Neural cell (in vitro differentiated cells): ENCODE data around the gene LPCAT1. TPM values are rescaled to one million over a fixed set of nuclear protein-coding genes. Genes with fewer than 3 reads are reported as not detected.

Experiments used
- H2AFZ ChIP-seq: fragments of 200-600, 300-800 bp; sonication (generic), shearing (Covaris generic); 2 replicates; pipeline ENCODE4 v1.6.0; 2014; ENCODE audit warnings: low read depth, mild to moderate bottlenecking, antibody characterized with exemption, low read length, moderate library complexity
- H3F3A ChIP-seq: fragments of 200-600 bp; shearing (Covaris generic); 2 replicates; pipeline ENCODE4 v1.6.1; 2016; ENCODE audit warnings: mild to moderate bottlenecking, moderate library complexity, mixed read lengths, antibody characterized with exemption, low read length; ENCODE audit not compliant: insufficient read depth, poor library complexity, severe bottlenecking
- H3K27ac ChIP-seq: fragments of 200-600, 300-800 bp; sonication (generic), shearing (Covaris generic); 2 replicates; pipeline ENCODE4 v1.5.1; 2014; ENCODE audit warnings: mild to moderate bottlenecking, low read length, moderate library complexity
- H3K27me3 ChIP-seq: fragments of 300-800, 200-600 bp; sonication (generic), shearing (Covaris generic); 2 replicates; pipeline ENCODE4 v1.6.0; 2014; ENCODE audit warnings: mild to moderate bottlenecking, low read depth, low read length, moderate library complexity; ENCODE audit not compliant: insufficient read depth
- H3K36me3 ChIP-seq: fragments of 300-800, 200-600 bp; sonication (generic), shearing (Covaris generic); 2 replicates; pipeline ENCODE4 v1.5.1; 2014; ENCODE audit warnings: mild to moderate bottlenecking, antibody characterized with exemption, low read length, moderate library complexity; ENCODE audit not compliant: insufficient read depth
- H3K4me2 ChIP-seq: fragments of 300-800, 200-600 bp; sonication (generic), shearing (Covaris generic); 2 replicates; pipeline ENCODE4 v1.6.0; 2014; ENCODE audit warnings: mild to moderate bottlenecking, low read length
- H3K4me3 ChIP-seq: fragments of 300-800, 200-600 bp; sonication (generic), shearing (Covaris generic); 2 replicates; pipeline ENCODE4 v1.5.1; 2014; ENCODE audit warnings: mild to moderate bottlenecking, low read length, moderate library complexity
- H3K79me2 ChIP-seq: fragments of 200-600 bp; shearing (Covaris generic); replicated peaks from 2 replicates; pipeline ENCODE4 v1.6.0; 2014; ENCODE audit warnings: mild to moderate bottlenecking, low read length, moderate library complexity; ENCODE audit not compliant: insufficient read depth
- H3K9ac ChIP-seq: fragments of 300-800, 200-600 bp; sonication (generic), shearing (Covaris generic); 2 replicates; pipeline ENCODE4 v1.6.1; 2016; ENCODE audit warnings: mild to moderate bottlenecking, low read length, mixed read lengths
- H3K9me2 ChIP-seq: fragments of 200-600 bp; shearing (Covaris generic); 2 replicates; pipeline ENCODE4 v1.6.1; 2016; ENCODE audit warnings: mild to moderate bottlenecking, low read length, mixed read lengths; ENCODE audit not compliant: insufficient read depth
- H3K9me3 ChIP-seq: fragments of 200-600, 300-800 bp; sonication (generic), shearing (Covaris generic); 2 replicates; pipeline ENCODE4 v1.6.1; 2016; ENCODE audit warnings: mild to moderate bottlenecking, mixed run types, low read length, moderate library complexity, mixed read lengths
- H4K20me1 ChIP-seq: fragments of 200-600 bp; shearing (Covaris generic); 2 replicates; pipeline ENCODE4 v1.6.1; 2016; ENCODE audit warnings: mild to moderate bottlenecking, mixed run types; ENCODE audit not compliant: insufficient read depth
- CTCF ChIP-seq: fragments of 450-650 bp; IDR thresholded peaks from 2 replicates; pipeline ENCODE4 v1.5.1; 2014; ENCODE audit warnings: antibody characterized with exemption, mild to moderate bottlenecking, moderate library complexity; ENCODE audit not compliant: poor library complexity, severe bottlenecking
- EP300 ChIP-seq: fragments of 450-650 bp; conservative IDR thresholded peaks from 2 replicates; pipeline ENCODE4 v1.6.1; 2014; ENCODE audit warnings: antibody characterized with exemption, mild to moderate bottlenecking, moderate library complexity; ENCODE audit not compliant: poor library complexity, severe bottlenecking
- EZH2 ChIP-seq: fragments of 200-600, 300-800 bp; shearing (Covaris generic), sonication (generic); IDR thresholded peaks from 2 replicates; pipeline ENCODE4 v1.6.1; 2014; ENCODE audit warnings: antibody characterized with exemption, low read length, borderline replicate concordance, mild to moderate bottlenecking; ENCODE audit not compliant: insufficient read depth, poor library complexity, severe bottlenecking
- MXI1 ChIP-seq: fragments of 450-650 bp; conservative IDR thresholded peaks from 2 replicates; pipeline ENCODE4 v1.6.1; 2014; ENCODE audit warnings: antibody characterized with exemption, mild to moderate bottlenecking; ENCODE audit not compliant: poor library complexity, severe bottlenecking
- POLR2AphosphoS5 ChIP-seq: IDR thresholded peaks from 2 replicates; pipeline ENCODE4 v1.6.1; 2012
- RAD21 ChIP-seq: fragments of 450-650 bp; conservative IDR thresholded peaks from 2 replicates; pipeline ENCODE4 v1.6.1; 2014; ENCODE audit warnings: antibody characterized with exemption, mild to moderate bottlenecking, moderate library complexity
- REST ChIP-seq: IDR thresholded peaks from 2 replicates; pipeline ENCODE4 v1.6.1; 2012; ENCODE audit warnings: borderline replicate concordance
- SMC3 ChIP-seq: fragments of 450-650 bp; conservative IDR thresholded peaks from 2 replicates; pipeline ENCODE4 v1.6.1; 2014; ENCODE audit warnings: antibody characterized with exemption, mild to moderate bottlenecking, moderate library complexity; ENCODE audit not compliant: poor library complexity
- TAF1 ChIP-seq: IDR thresholded peaks from 2 replicates; pipeline ENCODE4 v1.6.1; 2012; ENCODE audit warnings: low read depth
- polyA plus RNA-seq: library from polyadenylated mRNA; depleted of rRNA; stranded (reverse); fragments of >200 nt; gene quantifications from 2 replicates; pipeline ENCODE4 v1.2.3, GENCODE V29; 2014

LPCAT1 gene
- polyA plus RNA-seq, 1 donor from 2014 or later = 61.8 TPM

- no peaks in the 10 kb centered on the region for H3K27me3 ChIP-seq
- H4K20me1 ChIP-seq = no peaks in the 10 kb centered on the region
- no peaks in the 10 kb centered on the region for H3K9me3 ChIP-seq
- no peak overlapping the region for H3K4me2 ChIP-seq
- H3K9me2 ChIP-seq = no peaks in the 10 kb centered on the region
- H3K4me3 ChIP-seq = no peak overlapping the region
- H3K27ac ChIP-seq = no peak overlapping the region
- no peak overlapping the region for H3K9ac ChIP-seq
- H2AFZ ChIP-seq = no peak overlapping the region
- TF ChIP-seq TAF1 (no peak), CTCF (no peak), MXI1 (no peak)
- H3K36me3 ChIP-seq = no peaks in the 10 kb centered on the region
- no peaks in the 10 kb centered on the region for H3F3A ChIP-seq
- no peaks in the 10 kb centered on the region for H3K79me2 ChIP-seq
Measured at GRCh38 chr5:1416856-1417469, 106.8 kb downstream of the LPCAT1 start.

DNA sequence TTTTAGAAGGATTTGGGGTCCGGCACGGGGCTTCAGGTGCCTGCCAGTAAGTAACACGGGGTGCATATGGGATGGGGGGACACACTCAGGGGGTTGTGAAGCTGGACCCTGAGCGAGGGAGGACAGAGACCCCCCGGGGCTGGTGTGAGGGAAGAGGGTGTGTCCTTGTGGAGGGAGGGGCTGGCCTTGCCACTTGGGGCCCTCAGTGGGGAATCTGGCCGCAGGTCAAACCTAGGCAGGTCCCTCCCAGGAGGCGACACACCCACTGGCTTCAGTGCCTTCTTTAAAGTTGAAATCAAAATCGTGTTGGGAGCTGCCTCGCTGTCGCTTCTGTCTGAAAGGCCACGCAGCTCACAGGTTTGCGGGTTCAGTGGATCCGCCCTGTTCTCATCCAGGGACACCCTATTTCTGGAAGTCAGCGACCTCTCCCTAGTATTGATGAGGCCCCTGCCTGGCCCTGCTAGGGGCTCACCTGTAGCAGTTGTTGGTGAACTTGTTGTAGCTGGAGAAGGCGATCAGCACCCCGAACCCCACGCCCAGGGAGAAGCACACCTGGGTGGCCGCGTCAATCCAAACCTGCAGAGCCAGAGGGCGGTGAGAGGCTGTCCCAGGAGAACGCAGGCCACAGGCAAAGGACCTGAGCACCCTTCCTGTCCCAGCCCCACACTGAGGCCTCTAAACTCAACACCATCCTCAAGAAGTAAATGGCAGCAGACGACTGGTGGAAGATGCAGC, 108.0 kb downstream of the LPCAT1 start:
- Histone ChIP-seq H3K27me3 (no peaks in the 10 kb centered on the region), H3F3A (no peaks in the 10 kb centered on the region), H3K27ac (no peak overlapping the region), H3K79me2 (no peaks in the 10 kb centered on the region), H2AFZ (no peak overlapping the region), H3K4me3 (no peak overlapping the region), H3K4me2 (no peak overlapping the region), H3K9me2 (no peaks in the 10 kb centered on the region), H3K9me3 (no peaks in the 10 kb centered on the region), H4K20me1 (no peaks in the 10 kb centered on the region), H3K36me3 (no peaks in the 10 kb centered on the region), H3K9ac (no peak overlapping the region)
- no peak for TF ChIP-seq EZH2
- TF ChIP-seq CTCF = no peak
- no peak for TF ChIP-seq REST
- no peak for TF ChIP-seq EP300
- no peak for TF ChIP-seq TAF1
- no peak for TF ChIP-seq MXI1
- TF ChIP-seq RAD21 = no peak
- TF ChIP-seq POLR2AphosphoS5 = no peak
- no peak for TF ChIP-seq SMC3
